IMR-90 (cell line): ENCODE data around the gene ZSCAN5B.

Source experiments
- CEBPB ChIP-seq: IDR thresholded peaks from 2 replicates; pipeline ENCODE4 v1.6.1; 2012; ENCODE audit warnings: low read depth, low read length, improper control_type of control experiment
- MAFK ChIP-seq: IDR thresholded peaks from 2 replicates; pipeline ENCODE4 v1.6.1; 2012; ENCODE audit warnings: low read depth, low read length, improper control_type of control experiment
- MXI1 ChIP-seq: IDR thresholded peaks from 2 replicates; pipeline ENCODE4 v1.6.1; 2012; ENCODE audit warnings: low read depth, mild to moderate bottlenecking, low read length, moderate library complexity, borderline replicate concordance
- POLR2A ChIP-seq: IDR thresholded peaks from 2 replicates; pipeline ENCODE4 v1.6.1; 2012; ENCODE audit warnings: mild to moderate bottlenecking, low read depth, low read length
- RAD21 ChIP-seq: IDR thresholded peaks from 2 replicates; pipeline ENCODE4 v1.6.1; 2012; ENCODE audit warnings: low read length, improper control_type of control experiment
- SMC3 ChIP-seq: fragments of 150-350 bp; IDR thresholded peaks from 2 replicates; pipeline ENCODE4 v1.6.1; 2016; ENCODE audit warnings: low read depth, mild to moderate bottlenecking, antibody characterized with exemption, low read length, moderate library complexity
- TF ChIP-seq, protein P1 (sequence below): conservative IDR thresholded peaks from 2 replicates; pipeline ENCODE4 v1.5.1; 2012; ENCODE audit warnings: mild to moderate bottlenecking, low read depth, low read length, improper control_type of control experiment
- TF ChIP-seq, protein P2 (sequence below): fragments of 150-350 bp; IDR thresholded peaks from 2 replicates; pipeline ENCODE4 v1.6.1; 2017; ENCODE audit warnings: mild to moderate bottlenecking, antibody characterized with exemption, low read length, low read depth

DNA sequence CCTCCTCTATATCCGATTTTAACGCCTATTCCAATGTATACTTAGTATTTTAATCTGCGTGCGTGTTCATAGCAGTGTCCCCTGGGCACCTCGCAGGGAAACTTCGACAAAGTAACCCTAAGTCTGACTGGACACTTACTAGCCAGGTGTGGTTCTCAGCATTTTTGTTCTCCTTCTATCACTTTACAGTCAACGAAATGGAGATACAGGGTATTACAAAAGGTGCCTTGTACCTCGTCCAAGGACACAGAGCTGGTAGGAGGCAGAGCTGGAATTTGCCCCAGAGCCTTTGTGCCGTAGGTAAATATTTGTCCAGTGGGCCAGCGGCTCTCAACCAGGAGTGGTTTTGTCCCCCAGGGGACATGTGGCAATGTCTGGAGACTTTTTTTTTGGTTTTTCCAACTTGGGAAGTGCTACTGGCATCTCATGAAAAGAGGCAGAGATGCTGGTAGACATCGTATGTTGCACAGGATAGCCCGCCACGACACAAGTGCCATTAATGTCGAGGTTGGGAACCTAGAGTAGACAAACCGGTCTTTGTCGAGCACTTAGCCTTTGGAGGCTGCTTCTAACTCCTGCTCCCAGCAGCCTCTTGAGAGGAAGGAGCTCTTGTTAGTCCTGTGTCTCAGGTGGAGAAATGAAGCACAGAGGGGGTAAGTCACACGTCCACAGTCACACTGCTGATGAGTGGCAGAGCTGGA lies 55.3 kb downstream of the ZSCAN5B start:
- no peak for TF ChIP-seq SMC3
- TF ChIP-seq, protein P1, sequence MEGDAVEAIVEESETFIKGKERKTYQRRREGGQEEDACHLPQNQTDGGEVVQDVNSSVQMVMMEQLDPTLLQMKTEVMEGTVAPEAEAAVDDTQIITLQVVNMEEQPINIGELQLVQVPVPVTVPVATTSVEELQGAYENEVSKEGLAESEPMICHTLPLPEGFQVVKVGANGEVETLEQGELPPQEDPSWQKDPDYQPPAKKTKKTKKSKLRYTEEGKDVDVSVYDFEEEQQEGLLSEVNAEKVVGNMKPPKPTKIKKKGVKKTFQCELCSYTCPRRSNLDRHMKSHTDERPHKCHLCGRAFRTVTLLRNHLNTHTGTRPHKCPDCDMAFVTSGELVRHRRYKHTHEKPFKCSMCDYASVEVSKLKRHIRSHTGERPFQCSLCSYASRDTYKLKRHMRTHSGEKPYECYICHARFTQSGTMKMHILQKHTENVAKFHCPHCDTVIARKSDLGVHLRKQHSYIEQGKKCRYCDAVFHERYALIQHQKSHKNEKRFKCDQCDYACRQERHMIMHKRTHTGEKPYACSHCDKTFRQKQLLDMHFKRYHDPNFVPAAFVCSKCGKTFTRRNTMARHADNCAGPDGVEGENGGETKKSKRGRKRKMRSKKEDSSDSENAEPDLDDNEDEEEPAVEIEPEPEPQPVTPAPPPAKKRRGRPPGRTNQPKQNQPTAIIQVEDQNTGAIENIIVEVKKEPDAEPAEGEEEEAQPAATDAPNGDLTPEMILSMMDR: no peak
- no peak for TF ChIP-seq POLR2A
- no peak for TF ChIP-seq MXI1
- TF ChIP-seq, protein P2, sequence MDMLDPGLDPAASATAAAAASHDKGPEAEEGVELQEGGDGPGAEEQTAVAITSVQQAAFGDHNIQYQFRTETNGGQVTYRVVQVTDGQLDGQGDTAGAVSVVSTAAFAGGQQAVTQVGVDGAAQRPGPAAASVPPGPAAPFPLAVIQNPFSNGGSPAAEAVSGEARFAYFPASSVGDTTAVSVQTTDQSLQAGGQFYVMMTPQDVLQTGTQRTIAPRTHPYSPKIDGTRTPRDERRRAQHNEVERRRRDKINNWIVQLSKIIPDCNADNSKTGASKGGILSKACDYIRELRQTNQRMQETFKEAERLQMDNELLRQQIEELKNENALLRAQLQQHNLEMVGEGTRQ: no peak
- no peak for TF ChIP-seq MAFK
- TF ChIP-seq CEBPB: no peak
- no peak for TF ChIP-seq RAD21
